ENCODE measurements around the gene SIDT2. TPM values are rescaled to one million over a fixed set of nuclear protein-coding genes. Genes with fewer than 3 reads are reported as not detected.

SIDT2 gene
- total RNA-seq, 1 experiment from 2014 or later, result 37.0 TPM

DNA sequence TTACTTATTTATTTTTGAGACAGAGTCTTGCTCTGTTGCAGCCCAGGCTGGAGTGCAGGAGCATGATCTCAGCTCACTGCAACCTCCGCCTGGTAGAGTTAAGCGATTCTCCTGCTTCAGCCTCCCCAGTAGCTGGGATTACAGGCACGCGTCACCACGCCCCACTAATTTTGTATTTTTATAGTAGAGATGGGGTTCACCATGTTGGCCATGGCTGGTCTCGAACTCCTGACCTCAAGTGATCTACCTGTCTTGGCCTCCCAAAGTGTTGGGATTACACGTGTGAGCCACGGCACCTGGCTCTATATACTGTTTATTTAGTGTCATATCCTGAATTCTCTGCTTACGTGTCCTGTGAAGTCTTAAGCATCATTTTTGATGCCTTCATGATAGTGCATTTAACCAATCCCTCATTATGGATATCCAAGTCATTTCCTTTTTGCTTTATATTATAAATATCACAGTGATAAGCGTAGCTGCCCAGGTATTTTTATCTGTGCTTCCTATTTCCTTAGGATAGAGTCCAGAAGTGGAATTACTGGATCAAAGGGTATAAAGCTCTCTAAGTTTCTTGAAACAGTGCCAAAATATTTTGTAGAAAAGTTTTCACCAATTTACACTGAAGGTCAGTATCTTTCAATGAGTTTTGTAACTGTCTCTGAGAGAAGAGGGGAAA is 871 bp upstream of the SIDT2 start:
- BruUV-seq (replicated peaks), result no TSS peak
- Histone ChIP-seq H4K20me1 (ENCODE audit: insufficient read depth) (no peaks in the 10 kb centered on the region), H3K4me2 (ENCODE audit: low read length) (peak overlapping the region; percentile 89), H3K9ac (ENCODE audit: low read length) (peak overlapping the region; percentile 82), H3K4me3 (replicated peaks in 1 of 2; ENCODE audit: low read depth in 1 of 2, low read length in 2 of 2) (peak overlapping the region; percentile 75 to 92), H3K79me2 (ENCODE audit: insufficient read depth, low read length) (0 out of 2 replicates have a peak, but pooled peaks cover 6% of the 10 kb centered on the region), H3K36me3 (ENCODE audit: control insufficient read depth in 1 of 2, insufficient read depth in 2 of 2, low read length in 2 of 2) (no peaks in the 10 kb centered on the region; a peak in 1 of 4 replicates), H3K27me3 (ENCODE audit: insufficient read depth, low read length) (no peaks in the 10 kb centered on the region), H3K27ac (ENCODE audit: low read depth, low read length) (peak overlapping the region; percentile 55), H3K9me2 (ENCODE audit: insufficient read depth) (no peaks in the 10 kb centered on the region), H2AFZ (ENCODE audit: low read depth, low read length, poor library complexity, severe bottlenecking) (no peak overlapping the region), H3K9me3 (ENCODE audit: control insufficient read depth in 1 of 2, insufficient read depth in 1 of 2, low read depth in 1 of 2, low read length in 2 of 2) (no peaks in the 10 kb centered on the region), H3K4me1 (ENCODE audit: control insufficient read depth in 1 of 2, insufficient read depth in 2 of 2, low read length in 2 of 2) (peaks cover 43 to 70% of the 10 kb centered on the region in 2 experiments)
- intact Hi-C loops (cut with micrococcal nuclease), result no loop called here
- POLR2A ChIA-PET, result interaction anchor here (0.8 to 1.6 kb wide), 4 partner anchors 11 to 54 kb away, joined by 3 to 7 read pairs (median 4); partner anchors contain the start of genes PAFAH1B2 and PCSK7
- DNase-seq (ENCODE audit: low read depth, low spot score) (no peak), ATAC-seq (no peak)
- CTCF ChIA-PET, result interaction anchor here (1.1 to 5.3 kb wide), 3 partner anchors 45 to 53 kb away, joined by 3 to 30 read pairs (median 9); no protein-coding TSS in a partner anchor
- RAD21 ChIA-PET (ENCODE audit: low non-redundant PET in 1 of 2, low total read pairs in 2 of 2, uncharacterized antibody in 2 of 2, unreplicated experiment in 2 of 2), result interaction anchor here in 1 of 2 experiments (0.9 kb wide), 1 partner anchor 13 kb away, joined by 3 read pairs; no protein-coding TSS in a partner anchor
- TF ChIP-seq CTCF (IDR thresholded peaks at IDR 0.05 in 2 of 3, conservative IDR thresholded peaks at IDR 0.05 in 1 of 3; ENCODE audit: borderline replicate concordance in 1 of 3, insufficient read depth in 1 of 3, low read depth in 2 of 3, low read length in 2 of 3) (no peak), POLR2A (IDR thresholded peaks at IDR 0.05; ENCODE audit: borderline replicate concordance, extremely low read depth, insufficient read depth, insufficient read length) (no peak), EZH2phosphoT487 (IDR thresholded peaks at IDR 0.05; ENCODE audit: borderline replicate concordance) (no peak), ELF1 (IDR thresholded peaks at IDR 0.05; ENCODE audit: borderline replicate concordance, low read depth) (no peak), REST (IDR thresholded peaks at IDR 0.05; ENCODE audit: low read depth) (no peak), ZNF274 (IDR thresholded peaks at IDR 0.05; ENCODE audit: low read depth, low read length) (no peak), EZH2 (IDR thresholded peaks at IDR 0.05) (no peak), EGR1 (IDR thresholded peaks at IDR 0.05; ENCODE audit: low read depth) (no peak), JUND (IDR thresholded peaks at IDR 0.05) (no peak), FOSL1 (IDR thresholded peaks at IDR 0.05; ENCODE audit: low read depth) (no peak)
- TF ChIP-seq, protein P1, sequence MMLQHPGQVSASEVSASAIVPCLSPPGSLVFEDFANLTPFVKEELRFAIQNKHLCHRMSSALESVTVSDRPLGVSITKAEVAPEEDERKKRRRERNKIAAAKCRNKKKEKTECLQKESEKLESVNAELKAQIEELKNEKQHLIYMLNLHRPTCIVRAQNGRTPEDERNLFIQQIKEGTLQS (IDR thresholded peaks at IDR 0.05), result no peak
